Fibroblast of skin of left quadriceps (primary cell): Measurements from ENCODE around the gene SHQ1.

Experiments
- DNase-seq, 2 experiments: peaks; one replicate each; pipeline ENCODE4 v3.0.0-alpha.2; 2013; ENCODE audit warnings: low read depth in 2 of 2

Gene SHQ1

DNA sequence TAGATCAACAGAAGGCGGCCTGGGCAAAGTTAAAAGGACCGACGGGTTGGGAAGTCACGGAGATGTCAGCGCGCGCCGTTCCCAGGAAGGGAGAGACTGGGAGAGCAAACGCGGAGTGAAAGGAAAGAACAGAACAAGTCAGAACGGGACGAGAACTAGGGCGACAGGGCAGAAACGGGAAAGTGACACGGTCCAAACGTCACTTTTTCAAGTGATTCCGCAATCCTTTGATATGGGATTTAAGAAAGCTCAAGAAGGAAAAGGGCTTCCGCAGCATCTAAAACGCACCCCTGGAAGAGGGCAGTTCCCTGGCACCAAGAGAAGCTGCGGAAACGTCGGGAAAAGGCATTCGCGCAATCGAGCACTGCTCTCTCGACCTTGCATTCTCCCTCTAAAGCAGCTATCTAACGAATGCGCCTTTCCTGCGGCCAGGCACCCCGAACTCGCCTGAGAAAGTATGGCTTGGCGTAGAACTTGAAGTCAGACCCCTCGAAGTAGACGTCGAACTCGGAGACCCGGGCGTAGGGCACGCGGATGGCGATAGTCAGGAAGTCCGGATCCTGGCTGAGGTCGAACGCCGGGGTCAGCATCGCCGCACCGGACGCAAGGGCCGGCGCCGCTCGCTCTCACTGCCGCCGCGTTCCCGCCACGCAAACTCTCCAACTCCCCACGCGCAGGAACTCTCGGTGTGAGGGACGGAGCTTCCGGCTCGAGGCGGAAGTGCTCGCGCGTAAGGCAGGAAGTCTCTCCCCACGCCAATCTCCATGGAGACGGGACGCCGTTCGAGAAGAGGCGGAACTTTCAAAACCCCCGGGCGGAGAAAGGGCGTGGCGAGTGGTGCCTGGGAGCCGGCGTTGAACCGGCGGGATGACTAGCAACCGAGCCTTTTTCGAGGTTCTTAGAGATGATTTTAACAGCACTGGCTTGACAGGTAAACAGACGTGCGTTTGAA lies at the start of gene SHQ1:
Gene SHQ1, minus strand, starts transcription at position 695 of the 952 bp plus-strand sequence. Its CDS starts 105 bp downstream, at position 590.
- peak; percentile 85 to 86 for DNase-seq

DNA sequence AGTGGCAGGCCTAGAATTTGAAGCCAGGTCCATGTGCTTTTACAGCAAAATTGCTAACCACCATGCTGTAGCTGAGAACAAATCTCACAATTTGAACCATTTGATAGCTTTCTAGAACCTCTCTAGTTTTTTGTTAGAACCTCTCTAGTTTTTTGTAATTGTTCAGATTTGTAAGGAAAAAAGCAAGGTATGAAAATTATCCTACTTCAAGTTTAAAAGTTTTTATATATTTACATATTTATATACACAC lies 49.4 kb upstream of the SHQ1 start:
- no peak for DNase-seq

DNA sequence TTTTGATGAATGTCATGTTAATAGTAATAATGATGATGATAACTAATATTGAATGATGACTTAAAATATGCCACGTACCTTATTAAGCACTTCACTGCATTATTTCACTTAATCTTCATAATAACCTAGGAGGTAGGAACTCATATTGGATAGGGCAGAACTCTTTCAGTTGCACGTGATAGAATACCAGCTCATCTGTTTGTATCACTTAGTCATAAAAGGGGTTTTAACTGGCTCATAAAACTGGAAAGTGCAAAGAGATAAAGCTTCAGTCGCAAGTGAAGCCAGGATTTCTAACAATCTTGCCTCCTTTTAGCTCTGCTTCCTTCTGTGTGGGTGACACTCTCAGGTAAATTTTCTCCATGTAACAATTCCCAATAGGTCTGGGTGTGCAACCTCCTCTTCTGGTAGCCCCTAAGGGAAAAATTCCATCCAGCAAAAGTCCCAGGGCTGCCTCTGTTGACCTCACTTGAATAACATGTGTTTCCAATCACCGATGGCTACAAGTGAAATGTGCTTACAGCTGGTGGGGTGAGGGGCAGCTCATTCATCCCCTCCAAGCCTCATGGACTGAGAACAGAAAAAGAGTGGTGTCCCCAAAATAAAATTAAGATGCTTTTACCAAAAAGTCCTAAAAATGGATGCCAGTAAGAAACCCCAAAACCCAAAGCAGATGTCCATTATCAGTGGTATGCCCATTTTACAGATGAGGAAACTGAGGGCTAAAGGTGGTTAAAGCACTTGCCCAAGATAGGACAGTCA lies 48.9 kb upstream of the SHQ1 start:
- peak in 1 of 2 experiments; percentile 56 for DNase-seq

DNA sequence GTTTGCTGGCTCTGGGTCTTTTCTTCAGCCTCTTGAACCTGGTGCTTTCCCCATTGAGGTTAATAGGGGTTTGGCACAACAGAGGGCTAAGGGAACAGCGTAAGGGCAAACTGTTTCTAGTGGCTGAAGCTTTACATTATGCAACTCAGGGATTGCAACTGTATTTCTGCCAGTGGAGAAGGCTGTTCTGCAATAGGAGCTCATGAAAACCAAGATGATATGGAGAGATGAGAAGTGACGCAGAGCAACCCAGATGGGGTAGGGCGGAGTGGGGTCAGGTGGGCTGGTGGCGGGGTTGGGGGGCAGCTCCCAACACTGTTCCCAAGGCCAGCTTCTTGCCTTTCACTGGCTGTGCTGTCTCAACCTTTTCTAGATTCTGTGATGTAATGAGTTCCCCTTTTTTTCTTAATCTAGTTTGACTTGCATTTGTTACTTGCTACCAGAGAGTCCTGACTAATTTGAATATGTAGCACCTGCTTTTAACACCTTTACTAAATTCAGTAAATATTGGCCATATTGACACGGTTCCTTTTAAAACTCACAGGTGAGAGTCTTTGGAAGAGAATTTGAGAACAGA lies 46.8 kb upstream of the SHQ1 start:
- no peak for DNase-seq

DNA sequence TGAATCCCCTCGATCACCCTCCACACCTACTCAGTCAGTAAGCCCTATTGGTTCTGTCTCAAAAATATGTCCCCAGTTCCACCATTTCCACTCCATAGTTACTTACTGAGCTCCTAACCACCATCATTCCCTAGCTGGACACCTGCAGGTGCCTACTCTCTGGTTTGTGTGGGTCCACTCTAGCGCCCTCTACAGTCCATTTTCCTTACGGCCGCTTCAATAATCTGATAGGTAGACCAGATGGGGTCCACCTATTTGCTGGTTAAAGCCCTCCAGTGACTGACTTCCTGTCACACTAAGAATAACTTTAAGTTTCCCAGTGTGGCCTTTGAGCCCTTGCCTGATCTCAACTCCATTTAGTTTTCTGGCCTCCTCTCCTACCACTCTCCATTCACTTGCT lies 44.6 kb upstream of the SHQ1 start:
- DNase-seq, result no peak

DNA sequence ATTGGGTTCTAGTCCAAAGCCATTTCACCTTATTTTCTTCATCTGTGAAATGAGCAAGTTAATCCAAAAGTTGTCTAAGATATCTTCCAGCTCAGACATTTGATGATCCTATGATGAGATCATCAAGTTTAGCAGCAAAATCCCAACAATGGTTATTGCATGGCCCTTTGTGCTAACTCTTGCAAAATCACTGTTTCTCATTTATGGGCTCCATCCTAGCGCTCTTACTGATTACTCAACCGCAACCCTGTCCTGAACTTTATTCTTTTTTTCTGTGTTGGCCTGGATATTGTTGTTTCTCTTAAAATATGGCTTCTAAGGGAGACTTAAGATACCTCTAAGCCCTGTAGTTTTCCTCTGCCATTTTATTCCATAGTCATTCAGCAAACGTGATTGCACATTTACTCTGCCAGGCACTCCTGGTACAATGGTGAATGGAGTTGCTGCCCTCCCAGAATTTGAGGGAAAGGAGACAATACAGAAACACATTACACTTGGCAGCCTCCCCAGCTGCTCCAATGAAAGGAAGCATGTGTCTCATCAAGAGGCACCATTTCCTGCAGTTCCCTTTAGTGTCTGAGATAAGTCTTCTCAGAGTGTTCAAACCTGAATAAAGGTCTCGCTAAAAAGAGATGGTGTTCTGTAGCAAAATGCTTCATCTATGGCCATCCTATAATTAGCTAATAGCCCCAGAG lies 44.0 kb upstream of the SHQ1 start:
- peak; percentile 85 to 86 for DNase-seq

DNA sequence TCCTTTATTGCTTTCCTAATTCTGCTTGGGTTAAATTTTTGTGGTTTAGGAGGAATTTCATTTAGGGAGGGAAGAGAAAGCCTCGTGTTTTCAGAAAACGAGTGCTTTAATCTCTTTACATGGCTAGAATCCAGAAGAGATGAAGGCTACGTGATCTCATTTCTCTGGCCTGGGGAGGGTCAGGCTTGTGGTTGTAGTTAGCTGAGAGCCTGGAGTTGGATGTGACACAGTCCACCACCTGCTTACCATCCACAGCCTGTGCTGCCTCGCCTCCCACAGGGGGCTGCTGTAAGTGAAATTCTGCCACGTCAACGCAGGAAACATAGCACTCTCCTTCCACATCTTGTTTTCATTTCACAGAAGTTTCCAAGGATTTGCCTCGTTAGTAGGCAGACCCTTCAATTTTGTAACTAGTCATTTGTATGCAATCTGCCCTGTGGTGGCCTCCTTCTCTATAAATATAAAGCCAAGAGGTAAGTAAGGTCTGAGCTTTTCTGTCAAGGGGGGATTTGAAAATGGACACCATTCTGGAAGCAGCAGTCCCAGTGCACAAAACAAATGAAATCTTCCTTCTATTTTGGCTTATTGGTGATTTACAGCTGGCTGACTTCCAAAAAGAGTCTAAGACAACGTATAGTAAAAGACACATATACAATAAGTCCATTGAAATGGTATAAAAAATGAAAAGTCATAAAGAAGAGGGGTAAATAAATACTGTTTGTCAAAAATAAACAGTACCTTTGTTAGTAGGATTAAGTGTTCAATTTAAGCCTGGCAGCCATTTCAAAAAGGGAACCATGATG lies 43.0 kb upstream of the SHQ1 start:
- DNase-seq, result peak; percentile 100

DNA sequence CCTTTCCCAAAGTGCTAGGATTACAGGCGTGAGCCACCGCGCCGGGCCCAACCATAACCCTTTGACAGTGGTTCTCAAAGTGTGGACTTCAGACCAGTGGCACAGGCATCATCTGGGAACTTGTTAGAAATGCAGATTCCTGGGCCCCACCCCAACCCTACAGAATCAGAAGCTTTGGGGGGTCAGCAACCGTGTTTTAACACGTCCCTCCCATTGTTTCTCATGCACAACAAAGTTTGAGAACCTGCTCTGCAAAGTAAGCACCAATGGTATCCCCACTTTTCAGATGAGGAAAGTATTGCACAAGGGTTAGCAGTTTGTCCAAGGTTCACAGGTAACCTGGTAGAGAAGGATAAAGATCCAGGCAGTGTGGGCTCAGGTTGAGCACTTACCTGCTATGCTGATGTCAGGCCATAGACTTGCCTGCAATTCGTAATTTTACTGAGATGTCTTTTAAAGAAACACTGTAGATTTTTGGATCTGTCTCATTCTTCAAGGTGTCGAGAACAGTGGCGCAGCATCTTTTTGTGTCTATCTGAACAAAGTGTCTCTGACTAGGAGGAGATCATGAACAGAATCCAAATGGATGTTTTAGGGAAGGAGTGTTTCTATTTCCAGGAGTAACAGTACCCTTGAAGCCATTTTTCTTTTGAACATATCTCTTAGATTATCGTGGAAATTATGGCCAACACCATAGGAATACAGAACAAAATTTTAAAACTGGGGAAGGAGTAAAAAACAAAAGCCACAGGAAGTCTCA lies 42.1 kb upstream of the SHQ1 start:
- no peak for DNase-seq

DNA sequence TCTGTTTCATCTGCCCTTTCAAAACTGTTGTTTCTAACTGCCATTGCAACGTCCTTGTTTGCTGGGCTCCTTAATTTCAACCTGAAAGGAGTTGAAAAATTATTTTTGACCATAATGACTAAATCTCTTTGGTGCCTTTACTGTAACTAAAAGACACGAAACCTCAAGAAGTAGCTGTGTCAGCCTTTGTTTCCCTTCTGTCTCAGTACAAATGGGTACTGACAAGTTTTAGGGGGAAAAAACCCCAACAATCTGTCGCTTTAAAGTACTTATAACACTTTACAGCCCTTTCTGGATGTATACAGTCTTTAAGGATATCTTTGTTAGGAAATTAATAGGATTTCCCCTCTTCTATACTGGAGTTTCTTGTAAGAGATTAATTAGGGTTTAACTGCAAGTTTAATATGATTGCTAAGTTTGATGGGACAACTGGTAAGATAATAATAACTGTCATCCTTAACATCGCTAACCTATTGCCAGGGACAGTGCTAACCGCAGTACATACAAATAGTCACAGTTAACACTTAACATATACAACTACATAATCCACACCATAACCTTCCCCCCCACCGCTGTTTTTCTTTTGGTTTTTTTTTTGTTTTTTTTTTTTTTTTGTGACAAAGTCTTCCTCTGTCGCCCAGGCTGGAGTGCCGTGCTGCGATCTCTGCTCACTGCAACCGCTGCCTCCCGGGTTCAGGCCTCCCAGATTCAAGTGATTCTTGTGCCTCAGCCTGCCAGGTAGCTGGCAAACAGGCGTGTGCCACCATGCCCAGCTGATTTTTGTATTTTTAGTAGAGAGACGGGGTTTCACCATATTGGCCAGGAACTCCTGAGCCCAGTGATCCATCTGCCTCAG lies 41.3 kb upstream of the SHQ1 start:
- no peak for DNase-seq

DNA sequence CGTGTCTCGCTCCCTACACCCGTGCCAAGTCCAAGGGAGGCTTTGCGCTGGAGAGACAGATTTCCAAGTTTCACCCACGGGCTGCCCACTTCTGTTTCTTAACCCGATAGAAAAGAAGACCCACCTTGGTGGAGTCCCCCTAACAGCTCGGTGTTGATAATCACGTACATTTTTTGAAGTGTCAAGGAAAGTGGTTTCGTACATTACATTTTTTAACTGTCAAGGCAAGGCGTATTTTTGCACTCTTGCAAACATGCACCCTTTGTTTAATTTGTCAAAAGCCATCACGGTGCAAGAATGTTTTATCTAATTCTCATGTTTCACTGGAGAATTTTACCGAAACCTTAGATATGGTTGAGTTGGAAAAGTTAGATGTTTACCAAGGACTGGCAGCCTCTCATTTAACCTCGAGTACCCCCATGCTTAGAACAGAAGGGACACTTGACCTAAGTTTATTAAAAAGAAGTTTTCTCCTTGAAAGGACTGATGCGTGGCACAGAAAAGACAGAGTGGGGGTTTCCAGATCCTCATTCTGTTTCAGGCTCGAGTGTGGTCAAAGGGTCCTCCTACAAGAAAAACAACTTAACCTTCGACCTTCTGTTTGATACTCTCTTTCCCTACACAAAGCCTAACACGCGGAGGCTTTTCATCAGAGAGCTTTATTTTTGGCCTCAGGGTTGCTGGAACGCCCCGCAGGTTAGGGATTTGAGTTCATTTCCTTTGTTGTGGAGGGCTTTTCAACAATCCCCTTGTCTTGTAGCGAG lies 40.5 kb upstream of the SHQ1 start:
- DNase-seq, result no peak

DNA sequence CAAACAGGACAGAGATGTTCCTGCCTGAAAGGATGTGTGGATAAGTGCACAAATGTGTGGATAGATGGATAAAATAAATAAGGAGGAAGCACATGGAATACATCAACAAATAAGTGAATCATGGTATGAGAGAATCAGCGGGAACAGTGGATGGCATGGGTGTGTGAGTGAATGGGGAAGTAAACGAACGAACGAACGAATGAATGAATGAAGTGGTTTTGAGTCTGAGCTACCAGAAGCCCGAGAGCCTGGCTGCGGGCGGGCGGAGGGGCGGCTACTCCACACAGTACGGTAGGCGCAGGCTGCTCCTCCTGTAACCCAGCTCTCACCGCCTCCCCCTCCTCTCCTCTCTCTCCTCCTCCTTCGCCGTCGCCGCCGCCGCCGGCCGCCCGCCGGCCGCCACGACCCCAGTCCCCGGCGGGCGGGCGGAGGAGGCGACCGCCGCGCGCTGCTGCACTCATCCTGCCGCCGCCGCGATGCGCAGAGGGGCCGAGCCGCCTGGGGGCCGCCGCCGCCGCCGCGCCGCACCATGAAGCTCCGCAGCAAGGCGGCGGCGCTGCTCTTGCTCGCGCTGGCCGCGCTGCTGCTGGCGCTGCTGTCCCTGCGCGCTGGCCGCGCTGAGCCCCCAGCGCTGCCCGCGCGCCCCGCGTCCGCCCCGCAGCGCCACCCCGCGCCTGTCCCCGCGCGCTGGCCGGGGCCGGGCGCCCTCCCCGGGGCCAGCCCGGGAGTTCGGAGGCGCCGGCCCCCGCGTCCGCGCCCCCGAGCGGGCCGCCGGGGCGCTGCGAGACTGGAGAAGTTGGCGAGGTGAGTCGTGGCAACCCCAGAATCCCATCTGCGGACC lies 39.7 kb upstream of the SHQ1 start, which contains the start of gene GXYLT2:
Gene GXYLT2, plus strand, starts transcription at position 342 of the 841 bp plus-strand sequence. Its CDS starts 188 bp downstream, at position 530.
- no peak for DNase-seq

DNA sequence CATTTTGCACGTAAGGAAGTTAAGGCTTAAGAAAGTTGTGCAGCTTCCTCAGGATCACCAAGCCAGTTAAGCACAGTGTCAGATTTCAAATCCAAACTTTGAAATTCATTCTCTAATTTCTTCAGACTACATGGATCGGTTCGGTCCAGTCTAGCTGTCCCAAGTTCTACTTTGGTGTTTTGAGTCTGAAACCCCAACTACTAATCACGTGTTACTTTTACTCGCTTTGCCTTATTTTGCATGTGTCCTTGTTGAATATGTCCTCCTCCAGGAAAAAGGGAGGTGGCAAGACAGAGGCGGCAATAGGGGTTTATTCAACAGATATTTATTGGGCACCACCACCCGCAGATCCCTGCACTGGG lies 39.1 kb upstream of the SHQ1 start:
- DNase-seq, result no peak

DNA sequence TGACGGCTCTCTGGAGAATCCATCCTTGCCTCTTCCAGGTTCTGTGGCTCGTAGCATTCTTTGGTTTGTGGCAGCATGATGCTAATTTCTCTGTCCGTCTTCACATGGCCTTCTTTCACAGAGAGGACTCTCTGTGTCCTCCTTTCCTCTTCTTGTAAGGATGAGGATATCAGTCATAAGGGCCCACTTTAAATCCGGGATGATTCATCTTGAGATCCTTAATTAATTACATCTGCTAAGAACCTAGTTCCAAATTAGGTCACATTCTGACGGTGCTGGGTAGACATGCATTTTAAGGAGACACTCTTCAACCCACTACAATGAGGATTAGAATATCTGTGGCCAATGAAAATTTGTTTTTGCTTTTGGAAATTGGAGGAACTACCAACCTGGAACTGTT lies 23.9 kb upstream of the SHQ1 start:
- DNase-seq, result peak; percentile 89 to 90

DNA sequence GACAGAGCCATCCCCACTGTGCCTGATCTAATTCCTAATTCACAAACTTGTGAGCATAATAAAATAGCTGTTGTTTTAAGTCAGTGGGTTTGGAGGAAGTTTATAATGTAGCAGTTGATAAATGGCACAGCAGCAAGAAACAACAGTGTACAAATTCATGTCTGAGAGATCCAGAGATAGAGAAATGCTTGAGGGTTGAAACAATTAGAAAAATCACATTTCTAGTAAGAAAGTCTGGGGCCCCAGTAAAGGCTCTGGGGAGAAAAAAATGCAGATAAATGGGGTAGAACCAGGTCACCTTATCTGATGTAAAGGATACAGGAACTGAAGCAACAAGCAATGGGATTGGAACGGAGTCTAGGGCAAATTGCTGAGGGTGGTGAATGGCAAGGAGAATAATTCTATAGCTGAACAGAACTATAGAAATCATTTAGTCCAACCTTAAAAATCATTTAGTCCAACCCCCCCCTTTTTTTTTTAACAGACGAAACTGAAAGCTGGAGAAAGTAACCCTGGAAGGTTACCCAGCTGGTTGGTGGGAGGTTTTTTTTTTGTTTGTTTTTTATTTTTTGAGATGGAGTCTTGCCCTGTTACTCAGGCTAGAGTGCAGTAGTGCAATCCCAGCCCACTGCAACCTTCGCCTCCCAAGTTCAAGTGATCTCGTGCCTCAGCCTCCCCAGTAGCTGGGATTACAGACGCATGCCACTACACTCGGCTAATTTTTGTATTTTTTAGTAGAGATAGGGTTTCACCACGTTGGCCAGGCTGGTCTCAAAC lies 14.3 kb upstream of the SHQ1 start:
- no peak for DNase-seq

DNA sequence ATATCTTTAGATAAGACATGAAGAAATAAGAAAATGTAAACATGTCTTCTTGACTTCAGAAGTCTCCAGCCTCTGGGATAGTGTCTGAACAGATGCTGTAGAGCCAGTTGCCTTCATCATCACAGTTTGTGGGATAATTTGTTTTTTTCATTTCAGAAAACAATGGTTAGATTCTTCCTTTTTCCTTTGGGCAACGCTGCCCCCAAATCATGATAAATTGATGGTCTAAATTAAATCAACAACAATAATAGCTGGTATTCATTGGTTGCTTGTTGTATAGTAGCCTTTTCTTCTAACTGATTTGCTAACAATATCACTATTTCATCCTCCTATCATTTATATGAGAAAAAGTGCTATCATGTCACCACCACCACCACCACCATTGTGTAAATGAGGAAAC lies 12.6 kb upstream of the SHQ1 start:
- DNase-seq, result no peak

DNA sequence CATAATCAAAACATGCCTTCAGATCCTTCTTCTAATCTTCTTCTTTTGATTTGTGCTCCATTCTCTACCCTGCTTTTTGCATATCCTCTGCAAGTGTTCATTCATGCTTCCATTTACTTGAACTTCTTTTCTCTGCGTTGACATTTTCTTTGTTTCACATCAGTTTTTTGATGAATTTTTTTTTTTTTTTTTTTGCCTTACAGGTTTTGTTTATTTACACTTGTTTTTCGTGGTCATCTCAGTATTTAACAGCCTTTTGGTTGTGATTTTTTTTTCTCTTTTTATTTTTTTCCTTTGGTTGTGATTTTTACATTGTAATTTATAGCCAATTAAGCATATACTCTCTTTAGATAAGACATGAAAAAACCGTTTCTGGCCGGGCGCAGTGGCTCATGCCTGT lies 11.8 kb upstream of the SHQ1 start:
- no peak for DNase-seq

DNA sequence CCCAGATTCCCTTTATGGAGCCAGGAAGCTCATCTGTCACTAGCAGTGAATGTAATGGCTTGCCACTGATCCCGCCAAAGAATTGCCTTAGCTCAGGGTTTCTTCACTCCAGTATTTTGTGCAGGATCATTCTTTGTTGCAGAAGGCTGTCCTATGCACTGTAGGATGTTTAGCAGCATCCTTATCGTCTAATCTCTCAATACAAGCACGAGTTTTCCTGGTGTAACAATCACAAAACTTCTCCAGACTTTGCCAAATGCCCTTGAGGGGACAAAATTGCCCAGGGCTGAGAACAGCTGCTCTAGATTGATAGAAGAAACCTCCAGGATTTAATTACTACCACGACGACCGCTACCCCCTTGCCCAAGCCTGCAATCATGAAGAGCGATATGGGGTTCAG lies 6.8 kb upstream of the SHQ1 start:
- DNase-seq, result no peak
